ENCODE results near the gene SLC47A1. TPM values are rescaled to one million over a fixed set of nuclear protein-coding genes. Genes with fewer than 3 reads are reported as not detected.

SLC47A1 gene
- polyA plus RNA-seq, 2 of the 4 experiments (the other 2 are of a cell fraction): 21.1 to 24.6 TPM

DNA sequence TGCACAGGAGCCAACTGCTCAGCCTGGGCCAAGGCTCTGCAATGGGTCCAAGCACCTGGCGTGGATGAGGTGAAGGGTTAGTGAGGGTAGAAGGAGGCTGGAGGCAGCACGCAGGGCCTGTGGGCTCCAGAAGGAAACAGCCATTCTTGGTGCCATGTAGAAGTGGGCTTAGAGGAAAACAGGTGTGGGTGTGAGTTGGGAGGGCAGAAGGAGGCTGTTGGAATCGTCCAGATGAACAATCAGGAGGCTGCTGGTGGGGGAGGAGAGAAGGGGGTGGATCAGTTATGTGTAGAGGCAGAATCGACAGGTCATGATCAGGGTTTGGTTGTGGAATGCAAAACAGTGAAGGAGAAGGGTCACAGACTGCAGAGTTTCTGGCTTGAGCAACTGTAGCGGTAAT, 63.2 kb downstream of the SLC47A1 start:
- no peaks in the 10 kb centered on the region for H3K9me3 ChIP-seq
- ChIA-PET CTCF (no interaction called here), POLR2A (no interaction called here)
- H3K27ac ChIP-seq: no peak overlapping the region
- WGBS (ENCODE audit: missing lambda C conversion rate): 66% methylated on average over 5 of the region's 5 CpGs
- TF ChIP-seq JUNB (IDR thresholded peaks at IDR 0.05) (no peak), EHMT2 (IDR thresholded peaks at IDR 0.05; ENCODE audit: low read depth) (no peak), NFE2L2 (conservative IDR thresholded peaks at IDR 0.05; ENCODE audit: low read length) (no peak), TFCP2L1 (CRISPR knock-in tag; IDR thresholded peaks at IDR 0.05) (no peak)
- H3K4me2 ChIP-seq: no peak overlapping the region
- FAIRE-seq: no peak
- no peak overlapping the region for H3K4me3 ChIP-seq
- no peaks in the 10 kb centered on the region for H3K4me1 ChIP-seq
- no peak for ATAC-seq
- DNase-seq (ENCODE audit: low read depth in 1 of 2, low spot score in 1 of 2): no peak

- 0 out of 3 replicates have a peak, but pooled peaks cover 8% of the 10 kb centered on the region for H3K4me1 ChIP-seq
- H3K4me2 ChIP-seq: no peak overlapping the region
- peak; percentile 95 for FAIRE-seq
- H3K9me3 ChIP-seq: no peaks in the 10 kb centered on the region
- TF ChIP-seq TFCP2L1 (CRISPR knock-in tag; IDR thresholded peaks at IDR 0.05): no peak
- TF ChIP-seq CHD2 (IDR thresholded peaks at IDR 0.05; ENCODE audit: low read length, partially characterized antibody): no peak
- TF ChIP-seq ZNF302 (CRISPR knock-in tag; IDR thresholded peaks at IDR 0.05): no peak
- no peak overlapping the region for H3K27ac ChIP-seq
- WGBS (ENCODE audit: missing lambda C conversion rate): 78% methylated on average over 2 of the region's 2 CpGs
- ChIA-PET CTCF (interaction anchor here (0.6 to 1.9 kb wide), 4 partner anchors 10 to 151 kb away, joined by 4 to 7 read pairs (median 5); no protein-coding TSS in a partner anchor), POLR2A (interaction anchor here (0.6 kb wide), 1 partner anchor 38 kb away, joined by 3 read pairs; the partner anchor contains the start of gene ALDH3A2)
- no peak for ATAC-seq
- DNase-seq (ENCODE audit: low read depth in 1 of 2, low spot score in 1 of 2): no peak
- H3K4me3 ChIP-seq: no peak overlapping the region
These were observed 76.7 kb downstream of the SLC47A1 start for GRCh38 chr17:19610311-19610710.

GRCh38 chr17:19610879-19611278, 77.2 kb downstream of the SLC47A1 start:
- no peak for TF ChIP-seq POLR2AphosphoS2 (conservative IDR thresholded peaks at IDR 0.05; ENCODE audit: low read length)
- no peak for TF ChIP-seq HOXB5 (CRISPR knock-in tag; IDR thresholded peaks at IDR 0.05)
- TF ChIP-seq ZSCAN20 (CRISPR knock-in tag; IDR thresholded peaks at IDR 0.05): no peak
- TF ChIP-seq CHD2 (IDR thresholded peaks at IDR 0.05; ENCODE audit: low read length, partially characterized antibody): no peak
- TF ChIP-seq SREBF2 (IDR thresholded peaks at IDR 0.05): no peak
- TF ChIP-seq BHLHE40 (IDR thresholded peaks at IDR 0.05; ENCODE audit: low read depth, low read length): no peak
- no peak for TF ChIP-seq MAX (IDR thresholded peaks at IDR 0.05)
- no peak for TF ChIP-seq NPAS2 (CRISPR knock-in tag; IDR thresholded peaks at IDR 0.05; ENCODE audit: borderline replicate concordance)
- no peak for TF ChIP-seq MYC (IDR thresholded peaks at IDR 0.05; ENCODE audit: borderline replicate concordance, low read length)
- no peak for TF ChIP-seq BCL3 (IDR thresholded peaks at IDR 0.05)
- TF ChIP-seq KDM1A (IDR thresholded peaks at IDR 0.05; ENCODE audit: low read depth): no peak
- TF ChIP-seq CBX2 (IDR thresholded peaks at IDR 0.05; ENCODE audit: borderline replicate concordance, low read depth): no peak
- WGBS (ENCODE audit: missing lambda C conversion rate): 86% methylated on average over 5 of the region's 5 CpGs
- ATAC-seq (no peak), FAIRE-seq (peak; percentile 49), DNase-seq (ENCODE audit: low read depth in 1 of 2, low spot score in 1 of 2) (no peak)
- Histone ChIP-seq H3K27ac (no peak overlapping the region), H3K9me3 (no peaks in the 10 kb centered on the region), H3K4me1 (0 out of 3 replicates have a peak, but pooled peaks cover 8% of the 10 kb centered on the region), H3K4me3 (no peak overlapping the region), H3K4me2 (no peak overlapping the region)
- CTCF ChIA-PET: interaction anchor here (0.6 to 1.9 kb wide), 4 partner anchors 10 to 151 kb away, joined by 3 to 7 read pairs (median 5); no protein-coding TSS in a partner anchor
- POLR2A ChIA-PET: no interaction called here

DNA sequence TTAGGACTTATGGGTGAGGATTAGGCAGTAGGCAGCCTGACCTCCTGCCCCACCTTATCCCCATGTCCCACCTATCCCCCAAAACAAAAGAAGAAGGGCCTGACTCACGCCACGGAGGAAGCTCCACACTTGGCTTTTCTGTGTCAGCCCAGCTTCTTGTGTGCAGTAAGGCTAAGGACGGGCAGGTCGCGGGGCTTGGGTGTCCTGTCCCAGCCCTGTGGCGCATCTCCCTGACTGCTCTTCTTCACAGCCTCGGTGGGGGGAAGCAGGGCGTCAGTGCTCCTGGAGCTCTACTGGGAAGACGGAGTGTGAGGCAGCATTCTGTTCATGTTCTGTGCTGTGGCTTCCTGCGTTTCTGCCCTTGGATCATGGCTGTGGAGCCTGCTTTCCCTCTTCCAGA, 80.3 kb downstream of the SLC47A1 start:
- Histone ChIP-seq H3K27ac (0 out of 6 replicates have a peak overlapping the region, but pooled peaks of 1 of the 2 experiments have one; percentile 0), H3K9me3 (peaks cover 18% of the 10 kb centered on the region), H3K4me2 (no peak overlapping the region), H3K4me1 (0 out of 3 replicates have a peak, but pooled peaks cover 8% of the 10 kb centered on the region), H3K4me3 (no peak overlapping the region)
- DNase-seq (ENCODE audit: low read depth in 1 of 2, low spot score in 1 of 2): no peak
- POLR2A ChIA-PET: interaction anchor here (1.4 kb wide), 1 partner anchor 35 kb away, joined by 7 read pairs; the partner anchor contains the start of gene ALDH3A2
- CTCF ChIA-PET: interaction anchor here (0.7 to 2.0 kb wide), 7 partner anchors 9 to 152 kb away, joined by 3 to 6 read pairs (median 5); no protein-coding TSS in a partner anchor
- TF ChIP-seq NFE2L2 (conservative IDR thresholded peaks at IDR 0.05; ENCODE audit: low read length) (no peak), FOSL2 (IDR thresholded peaks at IDR 0.05) (no peak), FOSL2 (CRISPR knock-in tag; IDR thresholded peaks at IDR 0.05) (no peak), JUN (IDR thresholded peaks at IDR 0.05) (no peak), HOXB5 (CRISPR knock-in tag; IDR thresholded peaks at IDR 0.05) (no peak), TP53 (CRISPR knock-in tag; IDR thresholded peaks at IDR 0.05) (no peak), SREBF2 (IDR thresholded peaks at IDR 0.05) (no peak), BHLHE40 (IDR thresholded peaks at IDR 0.05; ENCODE audit: low read depth, low read length) (no peak), JUNB (IDR thresholded peaks at IDR 0.05) (no peak), KDM1A (IDR thresholded peaks at IDR 0.05; ENCODE audit: low read depth) (no peak)
- TF ChIP-seq, protein P1, sequence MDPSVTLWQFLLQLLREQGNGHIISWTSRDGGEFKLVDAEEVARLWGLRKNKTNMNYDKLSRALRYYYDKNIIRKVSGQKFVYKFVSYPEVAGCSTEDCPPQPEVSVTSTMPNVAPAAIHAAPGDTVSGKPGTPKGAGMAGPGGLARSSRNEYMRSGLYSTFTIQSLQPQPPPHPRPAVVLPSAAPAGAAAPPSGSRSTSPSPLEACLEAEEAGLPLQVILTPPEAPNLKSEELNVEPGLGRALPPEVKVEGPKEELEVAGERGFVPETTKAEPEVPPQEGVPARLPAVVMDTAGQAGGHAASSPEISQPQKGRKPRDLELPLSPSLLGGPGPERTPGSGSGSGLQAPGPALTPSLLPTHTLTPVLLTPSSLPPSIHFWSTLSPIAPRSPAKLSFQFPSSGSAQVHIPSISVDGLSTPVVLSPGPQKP (IDR thresholded peaks at IDR 0.05; ENCODE audit: low read depth, low read length): no peak
- no peak; a peak in 2 of 6 replicates for ATAC-seq
- WGBS (ENCODE audit: missing lambda C conversion rate): 91% methylated on average over 9 of the region's 10 CpGs
- no peak for FAIRE-seq

Measured in A549 (cell line).